CD14-positive monocyte (primary cell): ENCODE data around the gene KLHL17. TPM values are rescaled to one million over a fixed set of nuclear protein-coding genes. Genes with fewer than 3 reads are reported as not detected.

ENCODE experiments used
- DNase-seq, 3 donors: peaks; one replicate each; pipeline ENCODE4 v3.0.0-alpha.2; 2011 to 2022
- H2AFZ ChIP-seq: 2 replicates; pipeline ENCODE4 v1.6.0; 2012; ENCODE audit warnings: mild to moderate bottlenecking, low read depth, low read length, inconsistent platforms; ENCODE audit not compliant: insufficient read depth, poor library complexity, severe bottlenecking
- H3K27ac ChIP-seq, 2 donors: 1 replicate in 1 of 2; 2 replicates in 1 of 2; pipeline ENCODE4 v1.5.1; 2012 to 2013; ENCODE audit warnings: low read length in 2 of 2, control low read depth in 1 of 2, inconsistent platforms in 1 of 2, low read depth in 1 of 2, mild to moderate bottlenecking in 1 of 2
- H3K27me3 ChIP-seq, 2 donors: one replicate each; pipeline versions ENCODE4 v1.6.0 to v1.6.1; 2011 to 2013; ENCODE audit warnings: low read length in 2 of 2; ENCODE audit not compliant: control insufficient read depth in 2 of 2, insufficient read depth in 2 of 2
- H3K36me3 ChIP-seq, 2 donors: replicated peaks in 1 of 2; 1 replicate in 1 of 2; 2 replicates in 1 of 2; pipeline versions ENCODE4 v1.5.1 to v1.6.1; 2012 to 2013; ENCODE audit warnings: low read length in 2 of 2, control low read depth in 1 of 2, inconsistent platforms in 1 of 2, mild to moderate bottlenecking in 1 of 2; ENCODE audit not compliant: insufficient read depth in 2 of 2, control insufficient read depth in 1 of 2
- H3K4me1 ChIP-seq, 2 donors: 1 replicate in 1 of 2; 2 replicates in 1 of 2; pipeline versions ENCODE4 v1.5.1 to v1.6.1; 2012 to 2013; ENCODE audit warnings: low read length in 2 of 2, control low read depth in 1 of 2, inconsistent platforms in 1 of 2, mild to moderate bottlenecking in 1 of 2, moderate library complexity in 1 of 2; ENCODE audit not compliant: insufficient read depth in 2 of 2, control insufficient read depth in 1 of 2
- H3K4me2 ChIP-seq: replicated peaks from 2 replicates; pipeline ENCODE3; 2012; ENCODE audit warnings: low read length, moderate library complexity, mild to moderate bottlenecking; ENCODE audit not compliant: poor library complexity, severe bottlenecking; ENCODE audit errors: extremely low read depth
- H3K4me3 ChIP-seq, 3 experiments: fragments of 200-600 bp in 1 of 3; sonication (generic) in 1 of 3; replicated peaks in 1 of 3; 1 replicate in 2 of 3; 2 replicates in 1 of 3; pipeline ENCODE4 v1.5.1; 2011 to 2013; ENCODE audit warnings: low read length in 3 of 3, mild to moderate bottlenecking in 3 of 3, control low read depth in 2 of 3, low read depth in 2 of 3, inconsistent platforms in 1 of 3, moderate library complexity in 1 of 3
- H3K79me2 ChIP-seq: 2 replicates; pipeline ENCODE4 v1.6.0; 2012; ENCODE audit warnings: mild to moderate bottlenecking, control low read depth, inconsistent platforms, low read length, moderate library complexity; ENCODE audit not compliant: insufficient read depth
- H3K9ac ChIP-seq: 2 replicates; pipeline ENCODE4 v1.6.0; 2017; ENCODE audit warnings: low read length, mild to moderate bottlenecking; ENCODE audit not compliant: insufficient read depth, poor library complexity, severe bottlenecking
- H3K9me3 ChIP-seq, 2 donors: replicated peaks in 1 of 2; 1 replicate in 1 of 2; 2 replicates in 1 of 2; pipeline versions ENCODE4 v1.5.1 to v1.6.1; 2012 to 2013; ENCODE audit warnings: low read length in 2 of 2, control low read depth in 1 of 2; ENCODE audit not compliant: control insufficient read depth in 1 of 2, insufficient read depth in 1 of 2
- H4K20me1 ChIP-seq: 2 replicates; pipeline ENCODE4 v1.6.0; 2012; ENCODE audit warnings: mild to moderate bottlenecking, low read length, control low read depth, moderate library complexity; ENCODE audit not compliant: insufficient read depth
- H3K27ac Mint-ChIP-seq, 7 donors: one replicate each; pipeline ENCODE4 v1.8.0; 2020; ENCODE audit warnings: mild to moderate bottlenecking in 7 of 7, mixed read lengths in 7 of 7, moderate library complexity in 6 of 7, inconsistent platforms in 2 of 7
- H3K27me3 Mint-ChIP-seq, 3 donors: one replicate each; pipeline ENCODE4 v1.8.0; 2021 to 2022; ENCODE audit warnings: low read depth in 3 of 3, mild to moderate bottlenecking in 3 of 3, mixed read lengths in 3 of 3, moderate library complexity in 3 of 3, inconsistent platforms in 1 of 3
- H3K36me3 Mint-ChIP-seq, 2 donors: one replicate each; pipeline ENCODE4 v1.8.0; 2020; ENCODE audit warnings: mixed read lengths in 2 of 2, inconsistent platforms in 1 of 2, mild to moderate bottlenecking in 1 of 2
- H3K4me1 Mint-ChIP-seq: one replicate; pipeline ENCODE4 v1.8.0; 2020; ENCODE audit warnings: mild to moderate bottlenecking, mixed read lengths
- H3K4me3 Mint-ChIP-seq, 2 donors: one replicate each; pipeline ENCODE4 v1.8.0; 2020; ENCODE audit warnings: mild to moderate bottlenecking in 2 of 2, mixed read lengths in 2 of 2, moderate library complexity in 1 of 2
- H3K9me3 Mint-ChIP-seq, 7 donors: one replicate each; pipeline ENCODE4 v1.8.0; 2020 to 2022; ENCODE audit warnings: mixed read lengths in 7 of 7, mild to moderate bottlenecking in 6 of 7, moderate library complexity in 6 of 7, inconsistent platforms in 2 of 7
- WGBS: methylation state at CpG from one replicate; pipeline ENCODE4 v1.1.5; 2013; ENCODE audit warnings: missing lambda C conversion rate; ENCODE audit not compliant: insufficient coverage; 5-methylcytosine and 5-hydroxymethylcytosine counted together
- intact Hi-C, 2 donors: fragments of 100-400 bp; cut with micrococcal nuclease; formaldehyde crosslinking; loops; one replicate each; pipeline versions ENCODE4 v1.15.0 to v1.15.1; 2023
- polyA plus RNA-seq, 3 donors: library from polyadenylated mRNA; depleted of rRNA in 1 of 3; unstranded in 2 of 3; stranded (reverse) in 1 of 3; fragments of 300-500 nt in 2 of 3; fragments of >200 nt in 1 of 3; fragmentation: Illumina TruSeq in 2 of 3; gene quantifications; 1 replicate in 2 of 3; 2 replicates in 1 of 3; pipeline ENCODE4 v1.2.3, GENCODE V29; 2012 to 2021
- TF ChIP-seq, protein P1 (sequence below): fragments of 200-600 bp; IDR thresholded peaks from one replicate; pipeline ENCODE4 v1.8.0; 2022; ENCODE audit warnings: antibody characterized with exemption, mild to moderate bottlenecking

The KLHL17 gene
- polyA plus RNA-seq, 3 donors: 0.31 to 48.1 (median 0.71) TPM

GRCh38 chr1:932776-933602 lies 27.4 kb upstream of the KLHL17 start:
- intact Hi-C loops: no loop called here
- Histone ChIP-seq H3K27me3 (peaks cover 9 to 39% of the 10 kb centered on the region in 2 donors), H3K27ac (no peak overlapping the region), H3K9me3 (no peaks in the 10 kb centered on the region), H3K36me3 (no peaks in the 10 kb centered on the region), H3K79me2 (no peaks in the 10 kb centered on the region), H3K4me3 (no peak overlapping the region), H3K9ac (no peak overlapping the region), H4K20me1 (no peaks in the 10 kb centered on the region), H3K4me1 (no peaks in the 10 kb centered on the region), H2AFZ (no peak overlapping the region), H3K4me2 (no peak overlapping the region)
- peaks cover 0 to 6% (median 0%) of the 10 kb centered on the region in 7 donors for H3K9me3 Mint-ChIP-seq
- H3K36me3 Mint-ChIP-seq: no peaks in the 10 kb centered on the region
- H3K4me3 Mint-ChIP-seq: no peak overlapping the region
- no peaks in the 10 kb centered on the region for H3K4me1 Mint-ChIP-seq
- H3K27ac Mint-ChIP-seq: peak overlapping the region in 1 of 7 donors; percentile 85
- H3K27me3 Mint-ChIP-seq: peaks cover 24 to 65% (median 37%) of the 10 kb centered on the region in 3 donors
- TF ChIP-seq, protein P1, sequence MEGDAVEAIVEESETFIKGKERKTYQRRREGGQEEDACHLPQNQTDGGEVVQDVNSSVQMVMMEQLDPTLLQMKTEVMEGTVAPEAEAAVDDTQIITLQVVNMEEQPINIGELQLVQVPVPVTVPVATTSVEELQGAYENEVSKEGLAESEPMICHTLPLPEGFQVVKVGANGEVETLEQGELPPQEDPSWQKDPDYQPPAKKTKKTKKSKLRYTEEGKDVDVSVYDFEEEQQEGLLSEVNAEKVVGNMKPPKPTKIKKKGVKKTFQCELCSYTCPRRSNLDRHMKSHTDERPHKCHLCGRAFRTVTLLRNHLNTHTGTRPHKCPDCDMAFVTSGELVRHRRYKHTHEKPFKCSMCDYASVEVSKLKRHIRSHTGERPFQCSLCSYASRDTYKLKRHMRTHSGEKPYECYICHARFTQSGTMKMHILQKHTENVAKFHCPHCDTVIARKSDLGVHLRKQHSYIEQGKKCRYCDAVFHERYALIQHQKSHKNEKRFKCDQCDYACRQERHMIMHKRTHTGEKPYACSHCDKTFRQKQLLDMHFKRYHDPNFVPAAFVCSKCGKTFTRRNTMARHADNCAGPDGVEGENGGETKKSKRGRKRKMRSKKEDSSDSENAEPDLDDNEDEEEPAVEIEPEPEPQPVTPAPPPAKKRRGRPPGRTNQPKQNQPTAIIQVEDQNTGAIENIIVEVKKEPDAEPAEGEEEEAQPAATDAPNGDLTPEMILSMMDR: no peak
- no peak for DNase-seq
- WGBS: 86% methylated on average over 25 of the region's 25 CpGs

DNA sequence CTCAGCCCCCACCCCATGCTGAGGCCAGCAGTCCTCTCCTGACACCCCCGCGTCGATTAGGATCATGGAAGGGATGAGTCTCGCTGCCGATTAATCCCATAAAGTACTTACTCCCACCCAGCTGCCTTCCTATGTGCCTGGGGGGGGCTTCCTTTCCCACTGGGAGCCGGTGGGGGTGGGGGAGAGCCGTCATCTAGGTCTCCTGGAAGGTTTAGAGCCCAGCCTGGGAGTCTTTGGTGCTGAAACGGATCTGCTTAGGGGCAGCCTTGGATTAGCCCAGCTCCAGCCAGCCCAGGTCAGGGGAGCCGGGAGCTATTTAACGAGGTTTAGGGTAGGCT lies 26.8 kb upstream of the KLHL17 start:
- WGBS: 53% methylated on average over 3 of the region's 10 CpGs

More for the DNA sequence above, 26.8 kb upstream of the KLHL17 start:
- Mint-ChIP-seq H3K9me3 (peaks cover 0 to 6% (median 0%) of the 10 kb centered on the region in 7 donors), H3K36me3 (no peaks in the 10 kb centered on the region), H3K4me1 (no peaks in the 10 kb centered on the region), H3K27me3 (peaks cover 25 to 66% (median 43%) of the 10 kb centered on the region in 3 donors), H3K4me3 (no peak overlapping the region), H3K27ac (no peak overlapping the region)
- H3K79me2 ChIP-seq: no peaks in the 10 kb centered on the region
- no peaks in the 10 kb centered on the region for H3K9me3 ChIP-seq
- no peak overlapping the region for H3K9ac ChIP-seq
- peaks cover 9 to 43% of the 10 kb centered on the region in 2 donors for H3K27me3 ChIP-seq
- H4K20me1 ChIP-seq: no peaks in the 10 kb centered on the region
- TF ChIP-seq, protein P1: no peak
- no peak overlapping the region for H3K4me3 ChIP-seq
- no peaks in the 10 kb centered on the region for H3K4me1 ChIP-seq
- intact Hi-C loops: no loop called here
- no peaks in the 10 kb centered on the region for H3K36me3 ChIP-seq
- H2AFZ ChIP-seq: no peak overlapping the region
- DNase-seq: no peak
- no peak overlapping the region for H3K27ac ChIP-seq
- no peak overlapping the region for H3K4me2 ChIP-seq
